HEK293 (cell line): ENCODE measurements around the gene CSAD.

Experiments
- CTCF ChIA-PET: fragments of 350-600 bp; formaldehyde crosslinking; extraction: SDS; loops from one replicate; lab custom pipeline; 2021; ENCODE audit warnings: antibody characterized with exemption; lab: Yijun Ruan, JAX
- POLR2A ChIA-PET: fragments of 300-600 bp; formaldehyde crosslinking; extraction: SDS; loops from one replicate; lab custom pipeline; 2020; ENCODE audit warnings: antibody characterized with exemption, inconsistent platforms; lab: Yijun Ruan, JAX
- H3K27ac ChIP-seq: fragments of 200-500 bp; sonication (Bioruptor generic); 2 replicates; pipeline ENCODE4 v1.5.1; 2014; ENCODE audit warnings: low read depth, low read length, control low read depth, inconsistent platforms; ENCODE audit errors: extremely low read depth
- H3K36me3 ChIP-seq, 2 experiments: fragments of 200-500 bp in 1 of 2; sonication (Bioruptor generic) in 1 of 2; 1 replicate in 1 of 2; 2 replicates in 1 of 2; pipeline ENCODE4 v1.5.1; 2014 to 2017; ENCODE audit warnings: inconsistent platforms in 2 of 2, low read length in 2 of 2; ENCODE audit not compliant: control insufficient read depth in 2 of 2, insufficient read depth in 1 of 2
- H3K4me1 ChIP-seq: fragments of 200-500 bp; sonication (Bioruptor generic); 2 replicates; pipeline ENCODE4 v1.5.1; 2014; ENCODE audit warnings: mild to moderate bottlenecking, low read length, inconsistent platforms; ENCODE audit not compliant: control insufficient read depth, insufficient read depth
- H3K4me3 ChIP-seq: 2 replicates; pipeline ENCODE4 v1.5.1; 2011; ENCODE audit warnings: low read depth, mild to moderate bottlenecking, control low read depth, low read length, moderate library complexity
- H3K9me3 ChIP-seq: fragments of 200-500 bp; sonication (Bioruptor generic); 2 replicates; pipeline ENCODE4 v1.5.1; 2014; ENCODE audit warnings: low read depth, low read length, inconsistent platforms; ENCODE audit not compliant: control insufficient read depth, insufficient read depth
- EGR2 ChIP-seq: fragments of 450-650 bp; formaldehyde crosslinking; IDR thresholded peaks from 2 replicates; pipeline ENCODE4 v1.5.1; 2016; ENCODE audit warnings: low read depth, missing biosample characterization, missing genetic modification characterization
- GLIS1 ChIP-seq: fragments of 450-650 bp; formaldehyde crosslinking; IDR thresholded peaks from 2 replicates; pipeline ENCODE4 v1.5.1; 2016; ENCODE audit warnings: missing biosample characterization, missing genetic modification characterization
- IKZF3 ChIP-seq: fragments of 450-650 bp; IDR thresholded peaks from 2 replicates; pipeline ENCODE4 v1.5.0; 2018; ENCODE audit warnings: missing biosample characterization, mild to moderate bottlenecking, missing genetic modification characterization, moderate library complexity
- OVOL3 ChIP-seq: fragments of 450-650 bp; formaldehyde crosslinking; IDR thresholded peaks from 2 replicates; pipeline ENCODE4 v1.5.1; 2016; ENCODE audit warnings: missing biosample characterization, missing genetic modification characterization
- PRDM1 ChIP-seq: fragments of 450-650 bp; formaldehyde crosslinking; IDR thresholded peaks from 2 replicates; pipeline ENCODE4; 2016; ENCODE audit warnings: missing biosample characterization, missing genetic modification characterization
- SALL2 ChIP-seq: fragments of 450-650 bp; formaldehyde crosslinking; IDR thresholded peaks from 2 replicates; pipeline ENCODE4 v1.5.0; 2017; ENCODE audit warnings: missing biosample characterization, mild to moderate bottlenecking, missing genetic modification characterization, borderline replicate concordance
- SP7 ChIP-seq: fragments of 450-650 bp; formaldehyde crosslinking; IDR thresholded peaks from 2 replicates; pipeline ENCODE4 v1.5.1; 2016; ENCODE audit warnings: missing biosample characterization, missing genetic modification characterization
- TRIM28 ChIP-seq: IDR thresholded peaks from 2 replicates; pipeline ENCODE4 v1.6.1; 2011; ENCODE audit warnings: low read length, control low read depth, borderline replicate concordance
- WT1 ChIP-seq: fragments of 450-650 bp; formaldehyde crosslinking; IDR thresholded peaks from 2 replicates; pipeline ENCODE4 v1.5.1; 2016; ENCODE audit warnings: missing biosample characterization, missing genetic modification characterization
- ZBTB48 ChIP-seq: fragments of 450-650 bp; formaldehyde crosslinking; IDR thresholded peaks from 2 replicates; pipeline ENCODE4 v1.5.1; 2016; ENCODE audit warnings: missing biosample characterization, missing genetic modification characterization
- ZIC2 ChIP-seq: fragments of 450-650 bp; formaldehyde crosslinking; IDR thresholded peaks from 2 replicates; pipeline ENCODE4 v1.5.1; 2016; ENCODE audit warnings: missing biosample characterization, missing genetic modification characterization
- ZNF112 ChIP-seq: fragments of 450-650 bp; formaldehyde crosslinking; IDR thresholded peaks from 2 replicates; pipeline ENCODE4 v1.5.0; 2017; ENCODE audit warnings: missing biosample characterization, missing genetic modification characterization
- ZNF121 ChIP-seq: fragments of 450-650 bp; formaldehyde crosslinking; IDR thresholded peaks from 2 replicates; pipeline ENCODE4 v1.5.1; 2016; ENCODE audit warnings: missing biosample characterization, missing genetic modification characterization
- ZNF248 ChIP-seq: fragments of 450-650 bp; formaldehyde crosslinking; IDR thresholded peaks from 2 replicates; pipeline ENCODE4 v1.5.1; 2017; ENCODE audit warnings: missing biosample characterization, missing genetic modification characterization
- ZNF311 ChIP-seq: fragments of 450-650 bp; formaldehyde crosslinking; IDR thresholded peaks from 2 replicates; pipeline ENCODE4 v1.5.1; 2017; ENCODE audit warnings: missing biosample characterization, missing genetic modification characterization, borderline replicate concordance
- ZNF423 ChIP-seq: fragments of 450-650 bp; formaldehyde crosslinking; IDR thresholded peaks from 2 replicates; pipeline ENCODE4 v1.5.1; 2016; ENCODE audit warnings: missing biosample characterization, missing genetic modification characterization
- ZNF449 ChIP-seq: fragments of 450-650 bp; formaldehyde crosslinking; IDR thresholded peaks from 2 replicates; pipeline ENCODE4 v1.5.1; 2017; ENCODE audit warnings: missing biosample characterization, mild to moderate bottlenecking, missing genetic modification characterization, moderate library complexity
- ZNF654 ChIP-seq: fragments of 450-650 bp; formaldehyde crosslinking; IDR thresholded peaks from 2 replicates; pipeline ENCODE4 v1.5.1; 2016; ENCODE audit warnings: low read depth, missing biosample characterization, missing genetic modification characterization
- ZNF664 ChIP-seq: fragments of 450-650 bp; formaldehyde crosslinking; IDR thresholded peaks from 2 replicates; pipeline ENCODE4 v1.5.1; 2016; ENCODE audit warnings: missing biosample characterization, missing genetic modification characterization
- TF ChIP-seq, protein P1 (sequence below): fragments of 450-650 bp; formaldehyde crosslinking; IDR thresholded peaks from 2 replicates; pipeline ENCODE4 v1.5.1; 2016; ENCODE audit warnings: missing biosample characterization, missing genetic modification characterization
- TF ChIP-seq, protein P2 (sequence below): fragments of 450-650 bp; formaldehyde crosslinking; conservative IDR thresholded peaks from 2 replicates; pipeline ENCODE4 v1.5.1; 2016; ENCODE audit warnings: low read depth, missing biosample characterization, missing genetic modification characterization
- TF ChIP-seq, protein P3 (sequence below): fragments of 450-650 bp; formaldehyde crosslinking; IDR thresholded peaks from 2 replicates; pipeline ENCODE4 v1.5.1; 2016; ENCODE audit warnings: missing biosample characterization, missing genetic modification characterization

The CSAD gene

GRCh38 chr12:53176750-53177149 is 4.0 kb downstream of the CSAD start:
- no peaks in the 10 kb centered on the region for H3K9me3 ChIP-seq
- TF ChIP-seq, protein P1, sequence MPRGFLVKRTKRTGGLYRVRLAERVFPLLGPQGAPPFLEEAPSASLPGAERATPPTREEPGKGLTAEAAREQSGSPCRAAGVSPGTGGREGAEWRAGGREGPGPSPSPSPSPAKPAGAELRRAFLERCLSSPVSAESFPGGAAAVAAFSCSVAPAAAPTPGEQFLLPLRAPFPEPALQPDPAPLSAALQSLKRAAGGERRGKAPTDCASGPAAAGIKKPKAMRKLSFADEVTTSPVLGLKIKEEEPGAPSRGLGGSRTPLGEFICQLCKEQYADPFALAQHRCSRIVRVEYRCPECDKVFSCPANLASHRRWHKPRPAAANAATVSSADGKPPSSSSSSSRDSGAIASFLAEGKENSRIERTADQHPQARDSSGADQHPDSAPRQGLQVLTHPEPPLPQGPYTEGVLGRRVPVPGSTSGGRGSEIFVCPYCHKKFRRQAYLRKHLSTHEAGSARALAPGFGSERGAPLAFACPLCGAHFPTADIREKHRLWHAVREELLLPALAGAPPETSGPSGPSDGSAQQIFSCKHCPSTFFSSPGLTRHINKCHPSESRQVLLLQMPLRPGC, result no peak
- TF ChIP-seq SALL2 (tag by site-specific recombination) (no peak), ZNF121 (tag by site-specific recombination) (peak; percentile 90)
- TF ChIP-seq, all 188 proteins: peak for 1
- POLR2A ChIA-PET, result interaction anchor here (1.0 kb wide), 1 partner anchor 77 kb away, joined by 3 read pairs; no protein-coding TSS in a partner anchor
- Histone ChIP-seq H3K4me1 (peaks cover 20% of the 10 kb centered on the region), H3K36me3 (peaks cover 0 to 8% of the 10 kb centered on the region in 2 experiments; a peak in 2 of 3 replicates), H3K27ac (no peak overlapping the region), H3K4me3 (no peak overlapping the region)
- CTCF ChIA-PET, result interaction anchor here (0.7 to 1.9 kb wide), 4 partner anchors 9 to 111 kb away, joined by 3 to 4 read pairs (median 3); no protein-coding TSS in a partner anchor

DNA sequence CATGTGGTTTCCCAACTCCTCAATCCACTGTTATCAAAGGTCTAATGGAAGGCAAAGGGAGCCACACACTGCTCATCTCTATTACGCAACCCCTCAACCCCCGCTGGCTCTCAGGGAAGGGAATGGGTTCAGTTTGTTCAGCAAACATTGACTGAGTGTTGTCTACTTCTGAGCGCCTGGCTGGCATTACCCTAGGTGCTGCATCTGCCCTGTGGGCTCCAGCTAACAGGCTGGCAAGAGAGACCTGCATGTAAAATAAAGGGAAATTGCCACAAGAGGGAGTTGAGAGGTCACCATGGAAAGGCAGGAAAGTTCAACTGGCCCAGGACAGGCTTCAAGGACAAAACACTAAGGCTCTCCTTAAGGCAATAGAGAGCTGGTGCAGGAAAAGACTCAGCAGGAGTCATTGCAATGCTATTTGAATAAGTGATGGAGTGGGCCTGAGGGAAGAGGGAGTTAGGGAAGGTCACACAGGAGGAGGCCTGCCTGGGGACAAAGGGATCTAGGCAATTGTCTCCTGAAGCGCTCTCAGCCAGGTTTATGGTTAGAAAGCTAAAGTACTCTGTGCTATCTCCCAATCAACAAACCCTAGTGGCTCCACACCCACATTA is 5.7 kb downstream of the CSAD start:
- ChIA-PET POLR2A (no interaction called here), CTCF (interaction anchor here (0.6 to 6.2 kb wide), 7 partner anchors 10 to 160 kb away, joined by 3 to 52 read pairs (median 4); partner anchors contain the start of gene ESPL1)
- Histone ChIP-seq H3K27ac (no peak overlapping the region), H3K4me3 (no peak overlapping the region), H3K9me3 (no peaks in the 10 kb centered on the region), H3K36me3 (peaks cover 0 to 11% of the 10 kb centered on the region in 2 experiments; a peak in 2 of 3 replicates), H3K4me1 (peaks cover 28% of the 10 kb centered on the region)
- peak; percentile 43; the same call in 1 of the 2 replicates for TF ChIP-seq WT1 (tag by site-specific recombination)
- peak; percentile 71 for TF ChIP-seq ZBTB48 (tag by site-specific recombination)
- TF ChIP-seq SP7 (tag by site-specific recombination), result 0 out of 2 replicates have a peak, but pooled peaks have one; percentile 25
- TF ChIP-seq ZNF664 (tag by site-specific recombination), result no peak
- TF ChIP-seq PRDM1 (tag by site-specific recombination), result peak; percentile 54
- no peak for TF ChIP-seq ZNF248
- TF ChIP-seq ZIC2 (tag by site-specific recombination), result peak; percentile 79
- TF ChIP-seq EGR2 (tag by site-specific recombination), result peak; percentile 19; the same call in 1 of the 2 replicates
- TF ChIP-seq ZNF423 (tag by site-specific recombination), result peak; percentile 54; the same call in 1 of the 2 replicates
- no peak for TF ChIP-seq ZNF311
- TF ChIP-seq, protein P2, sequence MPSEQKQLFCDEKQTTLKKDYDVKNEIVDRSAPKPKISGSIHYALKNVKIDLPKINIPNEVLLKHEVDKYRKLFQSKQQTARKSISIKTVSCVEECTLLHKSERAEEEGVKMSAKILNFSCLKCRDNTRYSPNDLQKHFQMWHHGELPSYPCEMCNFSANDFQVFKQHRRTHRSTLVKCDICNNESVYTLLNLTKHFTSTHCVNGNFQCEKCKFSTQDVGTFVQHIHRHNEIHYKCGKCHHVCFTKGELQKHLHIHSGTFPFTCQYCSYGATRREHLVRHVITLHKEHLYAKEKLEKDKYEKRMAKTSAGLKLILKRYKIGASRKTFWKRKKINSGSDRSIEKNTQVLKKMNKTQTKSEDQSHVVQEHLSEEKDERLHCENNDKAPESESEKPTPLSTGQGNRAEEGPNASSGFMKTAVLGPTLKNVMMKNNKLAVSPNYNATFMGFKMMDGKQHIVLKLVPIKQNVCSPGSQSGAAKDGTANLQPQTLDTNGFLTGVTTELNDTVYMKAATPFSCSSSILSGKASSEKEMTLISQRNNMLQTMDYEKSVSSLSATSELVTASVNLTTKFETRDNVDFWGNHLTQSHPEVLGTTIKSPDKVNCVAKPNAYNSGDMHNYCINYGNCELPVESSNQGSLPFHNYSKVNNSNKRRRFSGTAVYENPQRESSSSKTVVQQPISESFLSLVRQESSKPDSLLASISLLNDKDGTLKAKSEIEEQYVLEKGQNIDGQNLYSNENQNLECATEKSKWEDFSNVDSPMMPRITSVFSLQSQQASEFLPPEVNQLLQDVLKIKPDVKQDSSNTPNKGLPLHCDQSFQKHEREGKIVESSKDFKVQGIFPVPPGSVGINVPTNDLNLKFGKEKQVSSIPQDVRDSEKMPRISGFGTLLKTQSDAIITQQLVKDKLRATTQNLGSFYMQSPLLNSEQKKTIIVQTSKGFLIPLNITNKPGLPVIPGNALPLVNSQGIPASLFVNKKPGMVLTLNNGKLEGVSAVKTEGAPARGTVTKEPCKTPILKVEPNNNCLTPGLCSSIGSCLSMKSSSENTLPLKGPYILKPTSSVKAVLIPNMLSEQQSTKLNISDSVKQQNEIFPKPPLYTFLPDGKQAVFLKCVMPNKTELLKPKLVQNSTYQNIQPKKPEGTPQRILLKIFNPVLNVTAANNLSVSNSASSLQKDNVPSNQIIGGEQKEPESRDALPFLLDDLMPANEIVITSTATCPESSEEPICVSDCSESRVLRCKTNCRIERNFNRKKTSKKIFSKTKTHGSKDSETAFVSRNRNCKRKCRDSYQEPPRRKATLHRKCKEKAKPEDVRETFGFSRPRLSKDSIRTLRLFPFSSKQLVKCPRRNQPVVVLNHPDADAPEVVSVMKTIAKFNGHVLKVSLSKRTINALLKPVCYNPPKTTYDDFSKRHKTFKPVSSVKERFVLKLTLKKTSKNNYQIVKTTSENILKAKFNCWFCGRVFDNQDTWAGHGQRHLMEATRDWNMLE (tag by site-specific recombination), result no peak
- no peak for TF ChIP-seq ZNF112 (tag by site-specific recombination)
- TF ChIP-seq, protein P3, sequence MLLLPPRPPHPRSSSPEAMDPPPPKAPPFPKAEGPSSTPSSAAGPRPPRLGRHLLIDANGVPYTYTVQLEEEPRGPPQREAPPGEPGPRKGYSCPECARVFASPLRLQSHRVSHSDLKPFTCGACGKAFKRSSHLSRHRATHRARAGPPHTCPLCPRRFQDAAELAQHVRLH (tag by site-specific recombination), result no peak
- no peak for TF ChIP-seq ZNF449 (tag by site-specific recombination)
- 0 out of 2 replicates have a peak, but pooled peaks have one; percentile 59 for TF ChIP-seq TRIM28
- TF ChIP-seq GLIS1 (tag by site-specific recombination), result peak; percentile 81
- TF ChIP-seq IKZF3, result no peak; the same call in 1 of the 2 replicates
- peak; percentile 11; the same call in 1 of the 2 replicates for TF ChIP-seq ZNF654 (tag by site-specific recombination)
- no peak for TF ChIP-seq OVOL3
